ENCODE data around the gene AKAP9. TPM values are rescaled to one million over a fixed set of nuclear protein-coding genes. Genes with fewer than 3 reads are reported as not detected.

The AKAP9 gene
- total RNA-seq, 1 donor from 2014 or later, result 75.4 TPM

DNA sequence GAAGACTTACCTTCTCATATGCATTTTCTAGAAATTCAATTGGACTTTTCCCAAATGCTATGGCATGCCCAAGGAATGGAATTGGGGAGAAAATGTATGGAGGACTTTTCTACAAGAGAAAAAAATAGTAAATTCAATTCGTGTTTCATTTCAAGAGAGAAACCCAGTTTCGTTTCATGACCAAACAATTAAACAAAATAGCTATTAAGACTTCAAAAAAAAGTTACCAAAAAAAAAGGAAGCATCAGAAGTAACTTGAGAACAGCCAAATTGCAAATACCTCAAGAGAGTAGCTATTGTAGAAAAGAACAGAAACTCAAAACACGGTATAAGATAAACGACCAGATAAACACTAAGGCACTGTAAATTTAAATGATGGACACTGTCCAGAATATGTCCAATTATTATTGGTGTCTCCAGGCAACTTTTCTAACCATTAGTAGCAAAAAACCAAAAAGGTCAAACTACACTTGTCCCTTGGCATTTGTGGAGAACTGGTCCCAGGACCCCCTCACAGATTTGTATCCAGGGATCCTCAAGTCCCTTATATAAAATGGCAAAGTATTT lies 191.2 kb downstream of the AKAP9 start:
- H3K27me3 ChIP-seq, result no peaks in the 10 kb centered on the region
- no peaks in the 10 kb centered on the region for H3K9me3 ChIP-seq
- H3K4me3 ChIP-seq, result no peak overlapping the region
- peaks cover 0 to 19% of the 10 kb centered on the region in 2 donors for H3K36me3 ChIP-seq
- no peak for DNase-seq (ENCODE audit: extremely low spot score in 2 of 2)
- peaks cover 27% of the 10 kb centered on the region for H3K4me1 ChIP-seq
- TF ChIP-seq POLR2A (IDR thresholded peaks at IDR 0.05), result no peak
- TF ChIP-seq POLR2AphosphoS5 (IDR thresholded peaks at IDR 0.05; ENCODE audit: insufficient read depth in 1 of 2, low read depth in 1 of 2), result no peak
- TF ChIP-seq, protein P1, sequence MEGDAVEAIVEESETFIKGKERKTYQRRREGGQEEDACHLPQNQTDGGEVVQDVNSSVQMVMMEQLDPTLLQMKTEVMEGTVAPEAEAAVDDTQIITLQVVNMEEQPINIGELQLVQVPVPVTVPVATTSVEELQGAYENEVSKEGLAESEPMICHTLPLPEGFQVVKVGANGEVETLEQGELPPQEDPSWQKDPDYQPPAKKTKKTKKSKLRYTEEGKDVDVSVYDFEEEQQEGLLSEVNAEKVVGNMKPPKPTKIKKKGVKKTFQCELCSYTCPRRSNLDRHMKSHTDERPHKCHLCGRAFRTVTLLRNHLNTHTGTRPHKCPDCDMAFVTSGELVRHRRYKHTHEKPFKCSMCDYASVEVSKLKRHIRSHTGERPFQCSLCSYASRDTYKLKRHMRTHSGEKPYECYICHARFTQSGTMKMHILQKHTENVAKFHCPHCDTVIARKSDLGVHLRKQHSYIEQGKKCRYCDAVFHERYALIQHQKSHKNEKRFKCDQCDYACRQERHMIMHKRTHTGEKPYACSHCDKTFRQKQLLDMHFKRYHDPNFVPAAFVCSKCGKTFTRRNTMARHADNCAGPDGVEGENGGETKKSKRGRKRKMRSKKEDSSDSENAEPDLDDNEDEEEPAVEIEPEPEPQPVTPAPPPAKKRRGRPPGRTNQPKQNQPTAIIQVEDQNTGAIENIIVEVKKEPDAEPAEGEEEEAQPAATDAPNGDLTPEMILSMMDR (IDR thresholded peaks at IDR 0.05), result no peak
- no peak overlapping the region for H3K27ac ChIP-seq
- intact Hi-C loops (cut with DNase I), result loop anchor here (5.0 kb wide), 1 partner anchor 315 kb away; the partner anchor contains the start of gene GATAD1

DNA sequence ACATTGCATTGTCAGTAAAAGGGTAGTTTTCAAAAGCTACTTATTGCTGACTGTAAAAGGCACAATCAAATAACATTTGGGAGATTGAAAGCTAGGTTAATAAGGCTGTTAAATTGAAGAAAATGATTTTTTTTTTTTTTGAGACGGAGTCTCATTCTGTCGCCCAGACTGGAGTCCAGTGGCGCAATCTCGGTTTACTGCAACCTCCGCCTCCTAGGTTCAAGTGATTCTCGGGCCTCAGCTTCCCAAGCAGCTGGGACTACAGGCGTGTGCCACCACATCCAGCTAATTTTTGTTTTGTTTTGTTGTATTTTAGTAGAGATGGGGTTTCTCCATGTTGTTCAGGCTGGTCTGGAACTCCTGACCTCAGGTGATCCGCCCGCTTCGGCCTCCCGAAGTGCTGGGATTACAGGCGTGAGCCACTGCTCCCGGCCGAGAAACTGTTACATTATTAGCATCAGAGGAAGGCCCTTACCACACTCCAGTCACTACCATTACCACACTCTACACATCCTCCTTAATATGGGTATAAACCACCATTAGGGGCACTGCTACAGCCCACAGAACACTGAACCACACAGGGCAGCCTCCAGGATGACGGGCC lies 192.6 kb downstream of the AKAP9 start:
- Histone ChIP-seq H3K27ac (peak overlapping the region; percentile 98), H3K4me3 (peak overlapping the region; percentile 88 to 98), H3K9me3 (no peaks in the 10 kb centered on the region), H3K36me3 (peaks cover 0 to 9% of the 10 kb centered on the region in 2 donors), H3K27me3 (no peaks in the 10 kb centered on the region), H3K4me1 (peaks cover 27% of the 10 kb centered on the region)
- TF ChIP-seq, protein P1 (IDR thresholded peaks at IDR 0.05), result no peak
- TF ChIP-seq POLR2A (IDR thresholded peaks at IDR 0.05), result no peak
- TF ChIP-seq POLR2AphosphoS5 (IDR thresholded peaks at IDR 0.05; ENCODE audit: insufficient read depth in 1 of 2, low read depth in 1 of 2), result no peak
- DNase-seq (ENCODE audit: extremely low spot score in 2 of 2), result no peak
- intact Hi-C loops (cut with DNase I), result loop anchor here (5.0 kb wide), 1 partner anchor 314 kb away; the partner anchor contains the start of gene GATAD1

DNA sequence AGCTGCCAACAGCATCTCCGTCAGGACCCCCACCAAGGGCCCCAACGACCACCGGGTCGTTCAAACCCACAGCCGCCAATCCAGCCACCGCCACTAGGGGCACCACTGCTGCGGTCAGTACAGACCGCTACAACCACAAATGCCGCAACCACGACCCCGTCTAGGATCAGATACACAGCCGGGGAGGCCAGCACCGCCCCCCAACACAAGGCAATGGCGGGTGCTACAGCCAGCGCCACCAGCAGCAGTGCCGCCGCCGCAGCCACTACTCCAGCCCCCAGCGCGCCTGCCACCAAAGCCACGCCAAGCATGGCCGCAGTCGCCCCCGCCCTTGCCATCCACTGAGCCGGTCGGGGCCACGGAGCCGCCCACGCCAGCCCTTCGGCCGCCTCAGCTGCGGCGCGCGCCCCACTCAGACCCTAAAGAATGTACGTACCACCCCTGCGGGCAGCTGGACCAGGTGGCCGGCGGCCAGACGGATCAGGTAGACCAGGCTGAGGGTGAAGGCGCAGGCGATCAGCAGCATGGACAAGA lies 193.1 kb downstream of the AKAP9 start:
- peak in 1 of 2 donors; percentile 89 for DNase-seq (ENCODE audit: extremely low spot score in 2 of 2)
- Histone ChIP-seq H3K4me1 (peaks cover 27% of the 10 kb centered on the region), H3K36me3 (peaks cover 0 to 4% of the 10 kb centered on the region in 2 donors), H3K4me3 (peak overlapping the region; percentile 88 to 98), H3K27ac (peak overlapping the region; percentile 98), H3K9me3 (no peaks in the 10 kb centered on the region), H3K27me3 (no peaks in the 10 kb centered on the region)
- TF ChIP-seq, protein P1 (IDR thresholded peaks at IDR 0.05), result peak; percentile 47 to 66 (median 61)
- no peak for TF ChIP-seq POLR2A (IDR thresholded peaks at IDR 0.05)
- intact Hi-C loops (cut with DNase I), result loop anchor here (5.0 kb wide), 1 partner anchor 313 kb away; the partner anchor contains the start of gene GATAD1

DNA sequence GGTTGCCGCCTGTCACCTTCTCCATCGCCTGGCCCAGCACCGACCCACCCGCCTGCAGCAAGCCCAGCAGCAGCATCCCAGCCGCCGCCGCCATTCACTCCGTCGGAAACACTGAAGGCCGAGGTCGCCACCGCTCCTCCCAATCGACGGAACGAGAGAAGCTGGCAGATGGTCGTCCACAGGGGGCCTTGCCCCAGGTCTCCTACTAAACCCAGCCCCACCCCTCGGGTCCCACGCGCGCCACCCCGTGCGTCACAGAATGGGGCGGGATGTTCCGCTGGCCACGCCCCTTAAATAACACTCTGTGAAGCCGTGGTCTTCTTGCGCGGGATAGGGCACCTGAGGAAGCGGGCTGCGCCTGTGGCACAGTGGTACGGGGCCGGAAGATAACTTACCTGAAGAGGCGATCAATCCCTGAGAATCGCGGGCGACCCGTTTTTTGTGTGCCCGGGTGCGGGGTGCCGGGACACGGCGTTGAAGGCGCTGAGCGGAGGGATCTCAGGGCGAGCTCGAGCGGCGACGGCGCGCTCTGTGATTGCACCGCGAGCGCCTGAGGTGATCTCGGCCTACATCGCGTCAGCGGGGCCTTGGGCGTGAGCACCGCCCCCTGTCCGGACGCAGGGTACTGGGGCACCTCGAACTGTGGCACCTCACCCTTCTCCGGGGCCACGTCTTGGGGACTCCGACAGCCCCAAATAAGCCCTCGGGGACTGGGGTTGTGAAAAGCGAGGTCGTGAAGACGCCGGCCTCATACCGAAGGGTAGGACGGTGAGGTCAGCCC lies 193.8 kb downstream of the AKAP9 start, which contains the start of gene CYP51A1:
Gene CYP51A1 (minus strand): TSS at position 207 of the 781 bp plus-strand sequence. CDS start 113 bp downstream, at position 94.
- no peaks in the 10 kb centered on the region for H3K36me3 ChIP-seq
- H3K4me3 ChIP-seq, result peak within 1 kb of the TSS; percentile 88 to 98
- H3K27me3 ChIP-seq, result no peaks in the 10 kb centered on the region
- DNase-seq (ENCODE audit: extremely low spot score in 2 of 2), result peak in 1 of 2 donors; percentile 96
- no peaks in the 10 kb centered on the region for H3K9me3 ChIP-seq
- intact Hi-C loops (cut with DNase I), result loop anchor here (5.0 kb wide), 1 partner anchor 313 kb away; the partner anchor contains the start of gene GATAD1
- H3K27ac ChIP-seq, result peak within 1 kb of the TSS; percentile 98
- TF ChIP-seq, protein P1 (IDR thresholded peaks at IDR 0.05), result no peak
- TF ChIP-seq POLR2AphosphoS5 (IDR thresholded peaks at IDR 0.05; ENCODE audit: insufficient read depth in 1 of 2, low read depth in 1 of 2), result peak; percentile 94 to 99
- peak; percentile 32 to 93 for TF ChIP-seq POLR2A (IDR thresholded peaks at IDR 0.05)
- H3K4me1 ChIP-seq, result peaks cover 27% of the 10 kb centered on the region
